ENCODE results near the gene LEKR1.
"Not testable (repeated sequence)": the region's sequence is repeated elsewhere in the genome, so short reads cannot be mapped to it uniquely, and the experiment has no call there.

The LEKR1 gene

GRCh38 chr3:156838035-156838434 is 11.9 kb downstream of the LEKR1 start:
- no peak for DNase-seq

GRCh38 chr3:156840826-156841689 is 14.9 kb downstream of the LEKR1 start:
- DNase-seq, result no peak

GRCh38 chr3:156843071-156843808 is 17.1 kb downstream of the LEKR1 start:
- no peak for DNase-seq

GRCh38 chr3:156847752-156848448 is 21.7 kb downstream of the LEKR1 start:
- no peak for DNase-seq

GRCh38 chr3:156859578-156859977 is 33.4 kb downstream of the LEKR1 start:
- no peak for DNase-seq

GRCh38 chr3:156860873-156861272 is 34.7 kb downstream of the LEKR1 start:
- DNase-seq, result no peak

GRCh38 chr3:156862338-156862737 is 36.2 kb downstream of the LEKR1 start:
- DNase-seq, result no peak

- no peak for DNase-seq
Measured at GRCh38 chr3:156865732-156866131, 39.6 kb downstream of the LEKR1 start.

- DNase-seq, result no peak
Measured at GRCh38 chr3:156867174-156867573, 41.0 kb downstream of the LEKR1 start.

- DNase-seq, result no peak
Measured at GRCh38 chr3:156867920-156868319, 41.8 kb downstream of the LEKR1 start.

GRCh38 chr3:156873906-156874305 is 47.8 kb downstream of the LEKR1 start:
- DNase-seq, result no peak

- not testable (repeated sequence) for DNase-seq
Measured at GRCh38 chr3:156879491-156879890, 53.3 kb downstream of the LEKR1 start.

- no peak for DNase-seq
Measured at GRCh38 chr3:156885761-156886160, 59.6 kb downstream of the LEKR1 start.

GRCh38 chr3:156888176-156888575 is 62.0 kb downstream of the LEKR1 start:
- no peak for DNase-seq

- DNase-seq, result no peak
Measured at GRCh38 chr3:156888576-156888975, 62.4 kb downstream of the LEKR1 start.

- DNase-seq, result no peak
Measured at GRCh38 chr3:156892701-156893100, 66.5 kb downstream of the LEKR1 start.

GRCh38 chr3:156895374-156895773 is 69.2 kb downstream of the LEKR1 start:
- not testable (repeated sequence) for DNase-seq

GRCh38 chr3:156897851-156898250 is 71.7 kb downstream of the LEKR1 start:
- DNase-seq, result not testable (repeated sequence)

- no peak for DNase-seq
Measured at GRCh38 chr3:156898296-156898880, 72.2 kb downstream of the LEKR1 start.

GRCh38 chr3:156899951-156900350 is 73.8 kb downstream of the LEKR1 start:
- no peak for DNase-seq

GRCh38 chr3:156902916-156903315 is 76.8 kb downstream of the LEKR1 start:
- DNase-seq, result no peak

GRCh38 chr3:156906275-156906674 is 80.1 kb downstream of the LEKR1 start:
- DNase-seq, result no peak

- DNase-seq, result no peak
Measured at GRCh38 chr3:156908398-156908797, 82.2 kb downstream of the LEKR1 start.
